Cardiac muscle cell (in vitro differentiated cells and primary cell): ENCODE data around the gene SH3PXD2B. TPM values are rescaled to one million over a fixed set of nuclear protein-coding genes. Genes with fewer than 3 reads are reported as not detected.

Experiments
- DNase-seq, 2 donors: peaks; one replicate each; pipeline versions ENCODE4 v3.0.0 to v3.0.0-alpha.2; 2010 to 2017; ENCODE audit warnings: low read depth in 1 of 2, low spot score in 1 of 2
- H3K27ac ChIP-seq: fragments of 200-600 bp; sonication (generic); 2 replicates; pipeline ENCODE4 v1.5.1; 2016
- H3K27me3 ChIP-seq: fragments of 200-600 bp; sonication (generic); 2 replicates; pipeline ENCODE4 v1.6.0; 2016; ENCODE audit warnings: control low read depth
- H3K36me3 ChIP-seq: fragments of 200-600 bp; sonication (generic); 2 replicates; pipeline ENCODE4 v1.5.1; 2016; ENCODE audit warnings: control low read depth
- H3K4me1 ChIP-seq: fragments of 200-600 bp; sonication (generic); 2 replicates; pipeline ENCODE4 v1.8.1; 2017; ENCODE audit warnings: low read depth, mild to moderate bottlenecking, mixed run types
- H3K4me3 ChIP-seq: fragments of 200-600 bp; sonication (generic); 2 replicates; pipeline ENCODE4 v1.5.1; 2016; ENCODE audit warnings: mild to moderate bottlenecking
- H3K9me3 ChIP-seq: fragments of 200-600 bp; sonication (generic); 2 replicates; pipeline ENCODE4 v1.5.1; 2017; ENCODE audit warnings: low read depth, mild to moderate bottlenecking, control low read depth
- polyA plus RNA-seq: library from polyadenylated mRNA; unstranded; fragments of >200 nt; fragmentation: Nextera tagmentation; extraction: Ambion mirVana; gene quantifications from 2 replicates; pipeline ENCODE4 v1.2.1, GENCODE V29; 2016
- total RNA-seq: library from RNA; depleted of rRNA; stranded (reverse); fragments of >200 nt; gene quantifications from 2 replicates; pipeline ENCODE4 v1.2.3, GENCODE V29; 2016
- TF ChIP-seq, protein P1 (sequence below): IDR thresholded peaks from 2 replicates; pipeline ENCODE4 v1.5.1; 2012; ENCODE audit warnings: low read depth, mild to moderate bottlenecking, low read length

Gene SH3PXD2B
- total and polyA plus RNA-seq, 2 experiments from 2014 or later, result 13.9 to 27.6 TPM

- H3K36me3 ChIP-seq, result no peaks in the 10 kb centered on the region
- TF ChIP-seq, protein P1, sequence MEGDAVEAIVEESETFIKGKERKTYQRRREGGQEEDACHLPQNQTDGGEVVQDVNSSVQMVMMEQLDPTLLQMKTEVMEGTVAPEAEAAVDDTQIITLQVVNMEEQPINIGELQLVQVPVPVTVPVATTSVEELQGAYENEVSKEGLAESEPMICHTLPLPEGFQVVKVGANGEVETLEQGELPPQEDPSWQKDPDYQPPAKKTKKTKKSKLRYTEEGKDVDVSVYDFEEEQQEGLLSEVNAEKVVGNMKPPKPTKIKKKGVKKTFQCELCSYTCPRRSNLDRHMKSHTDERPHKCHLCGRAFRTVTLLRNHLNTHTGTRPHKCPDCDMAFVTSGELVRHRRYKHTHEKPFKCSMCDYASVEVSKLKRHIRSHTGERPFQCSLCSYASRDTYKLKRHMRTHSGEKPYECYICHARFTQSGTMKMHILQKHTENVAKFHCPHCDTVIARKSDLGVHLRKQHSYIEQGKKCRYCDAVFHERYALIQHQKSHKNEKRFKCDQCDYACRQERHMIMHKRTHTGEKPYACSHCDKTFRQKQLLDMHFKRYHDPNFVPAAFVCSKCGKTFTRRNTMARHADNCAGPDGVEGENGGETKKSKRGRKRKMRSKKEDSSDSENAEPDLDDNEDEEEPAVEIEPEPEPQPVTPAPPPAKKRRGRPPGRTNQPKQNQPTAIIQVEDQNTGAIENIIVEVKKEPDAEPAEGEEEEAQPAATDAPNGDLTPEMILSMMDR, result no peak
- no peak for DNase-seq
- H3K27ac ChIP-seq, result peak overlapping the region; percentile 39
- H3K27me3 ChIP-seq, result no peaks in the 10 kb centered on the region
- no peak overlapping the region for H3K4me3 ChIP-seq
- H3K9me3 ChIP-seq, result no peaks in the 10 kb centered on the region
- H3K4me1 ChIP-seq, result peaks cover 41% of the 10 kb centered on the region
Observed at GRCh38 chr5:172436879-172437369, 17.4 kb downstream of the SH3PXD2B start.

- Histone ChIP-seq H3K9me3 (no peaks in the 10 kb centered on the region), H3K4me1 (peaks cover 41% of the 10 kb centered on the region), H3K27me3 (no peaks in the 10 kb centered on the region), H3K27ac (peak overlapping the region; percentile 39), H3K36me3 (no peaks in the 10 kb centered on the region), H3K4me3 (no peak overlapping the region)
- DNase-seq, result no peak
- TF ChIP-seq, protein P1, result no peak
Observed at GRCh38 chr5:172436078-172436878, 18.0 kb downstream of the SH3PXD2B start.

- Histone ChIP-seq H3K4me1 (peaks cover 41% of the 10 kb centered on the region), H3K4me3 (no peak overlapping the region), H3K36me3 (no peaks in the 10 kb centered on the region), H3K27ac (peak overlapping the region; percentile 39), H3K9me3 (no peaks in the 10 kb centered on the region), H3K27me3 (no peaks in the 10 kb centered on the region)
- TF ChIP-seq, protein P1, result no peak
- no peak for DNase-seq
Observed at GRCh38 chr5:172435362-172436077, 18.8 kb downstream of the SH3PXD2B start.

DNA sequence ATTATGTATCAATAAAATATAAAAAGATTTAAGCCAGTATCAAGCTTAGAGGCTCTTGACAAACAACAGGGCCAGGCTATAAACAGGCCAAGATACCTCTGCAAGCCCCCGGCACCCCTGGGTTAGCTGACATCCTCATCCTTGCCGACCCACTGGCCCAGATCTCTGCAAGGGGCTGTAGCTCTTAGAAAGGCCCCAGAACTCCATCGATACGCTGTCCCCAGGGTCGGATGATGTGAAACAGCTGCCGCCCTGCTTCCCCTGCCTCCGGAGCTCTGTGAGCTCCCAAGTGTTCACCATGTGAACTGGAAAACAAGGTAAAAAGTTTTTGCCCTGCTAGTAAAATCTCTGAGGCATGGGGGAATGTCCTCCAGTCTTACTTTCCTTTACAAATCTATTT, 20.1 kb downstream of the SH3PXD2B start:
- H3K4me1 ChIP-seq, result peaks cover 54% of the 10 kb centered on the region
- no peaks in the 10 kb centered on the region for H3K27me3 ChIP-seq
- TF ChIP-seq, protein P1, result no peak
- H3K9me3 ChIP-seq, result no peaks in the 10 kb centered on the region
- H3K27ac ChIP-seq, result peak overlapping the region; percentile 62
- H3K36me3 ChIP-seq, result no peaks in the 10 kb centered on the region
- peak in 1 of 2 donors; percentile 39 for DNase-seq
- no peak overlapping the region for H3K4me3 ChIP-seq

DNA sequence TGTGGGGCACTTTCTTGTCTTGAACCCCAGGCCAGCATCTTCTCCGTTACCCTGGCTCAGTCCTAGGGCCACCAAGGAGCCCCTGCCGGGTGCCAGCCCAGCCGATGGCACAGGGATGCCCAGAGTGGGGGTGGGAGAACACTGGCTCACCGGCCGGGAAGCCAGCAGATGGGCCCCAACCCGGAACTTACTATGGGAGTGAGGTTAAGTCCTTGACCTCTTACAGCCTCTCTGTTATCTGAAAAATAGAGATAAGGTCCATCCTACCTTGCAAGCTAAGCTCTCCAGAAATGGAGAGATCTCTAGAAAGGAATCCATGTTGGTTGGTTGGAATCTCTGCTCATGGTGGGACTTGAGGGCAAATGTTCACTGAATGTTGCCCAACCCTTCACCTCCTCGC, 20.8 kb downstream of the SH3PXD2B start:
- no peak for DNase-seq
- H3K27ac ChIP-seq, result peak overlapping the region; percentile 62
- TF ChIP-seq, protein P1, result no peak
- H3K36me3 ChIP-seq, result no peaks in the 10 kb centered on the region
- no peak overlapping the region for H3K4me3 ChIP-seq
- no peaks in the 10 kb centered on the region for H3K9me3 ChIP-seq
- H3K27me3 ChIP-seq, result no peaks in the 10 kb centered on the region
- H3K4me1 ChIP-seq, result peaks cover 54% of the 10 kb centered on the region
